Endothelial cell of umbilical vein (primary cell): ENCODE results near the gene MYO1H. TPM values are rescaled to one million over a fixed set of nuclear protein-coding genes. Genes with fewer than 3 reads are reported as not detected.

ENCODE experiments used
- BruUV-seq: library from RNA; stranded (reverse); fragments of 400-500 nt; replicated peaks from 2 replicates; lab custom pipeline; 2021; lab: Mats Ljungman, UMichigan
- CTCF ChIA-PET: fragments of 300-600, 350-600 bp; sonication (Branson Sonifier 250); formaldehyde crosslinking; loops from one replicate; lab custom pipeline; 2021; ENCODE audit warnings: antibody characterized with exemption, inconsistent platforms; lab: Charles Lee
- POLR2A ChIA-PET: fragments of 300-600, 350-600 bp; sonication (Branson Sonifier 250); formaldehyde crosslinking; loops from one replicate; lab custom pipeline; 2021; ENCODE audit warnings: antibody characterized with exemption, inconsistent platforms; lab: Charles Lee
- DNase-seq: peaks from one replicate; pipeline ENCODE4 v3.0.0-alpha.2; 2011; ENCODE audit warnings: low read depth, low spot score
- FAIRE-seq: peaks from 2 replicates; lab custom pipeline; 2011; peaks lifted over from hg19 to GRCh38; lab: Jason Lieb, UNC
- H2AFZ ChIP-seq: 2 replicates; pipeline ENCODE4 v1.6.0; 2012; ENCODE audit warnings: low read depth, low read length, control low read depth, inconsistent platforms
- H3K27ac ChIP-seq: 2 replicates; pipeline ENCODE4 v1.5.1; 2011; ENCODE audit warnings: low read depth, mild to moderate bottlenecking, control low read depth, low read length, moderate library complexity; ENCODE audit not compliant: insufficient read depth
- H3K27me3 ChIP-seq, 2 experiments: 2 replicates each; pipeline versions ENCODE4 v1.6.0 to v1.6.1; 2011; ENCODE audit warnings: low read length in 2 of 2, mixed read lengths in 1 of 2; ENCODE audit not compliant: control insufficient read depth in 2 of 2, insufficient read depth in 2 of 2
- H3K36me3 ChIP-seq, 2 experiments: 2 replicates in 1 of 2; 3 replicates in 1 of 2; pipeline ENCODE4 v1.5.1; 2011; ENCODE audit warnings: low read length in 2 of 2, mild to moderate bottlenecking in 1 of 2, moderate library complexity in 1 of 2; ENCODE audit not compliant: control insufficient read depth in 2 of 2, insufficient read depth in 2 of 2; ENCODE audit errors: extremely low read depth in 1 of 2
- H3K4me1 ChIP-seq: 3 replicates; pipeline ENCODE4 v1.5.1; 2011; ENCODE audit warnings: mild to moderate bottlenecking, low read length; ENCODE audit not compliant: control insufficient read depth, insufficient read depth; ENCODE audit errors: extremely low read depth
- H3K4me2 ChIP-seq: 2 replicates; pipeline ENCODE4 v1.6.1; 2011; ENCODE audit warnings: low read length, control low read depth, mixed read lengths; ENCODE audit not compliant: insufficient read depth
- H3K4me3 ChIP-seq, 3 experiments: fragments of 200-600 bp in 1 of 3; sonication (generic), shearing (Covaris generic) in 1 of 3; replicated peaks in 1 of 3; 2 replicates each; pipeline ENCODE4 v1.5.1; 2011 to 2016; ENCODE audit warnings: control low read depth in 3 of 3, low read length in 3 of 3, mild to moderate bottlenecking in 2 of 3, inconsistent platforms in 1 of 3, low read depth in 1 of 3, moderate library complexity in 1 of 3; ENCODE audit not compliant: insufficient read depth in 1 of 3
- H3K79me2 ChIP-seq: 2 replicates; pipeline ENCODE4 v1.6.0; 2012; ENCODE audit warnings: low read length, inconsistent platforms; ENCODE audit not compliant: control insufficient read depth, insufficient read depth
- H3K9ac ChIP-seq: replicated peaks from 2 replicates; pipeline ENCODE3; 2011; ENCODE audit warnings: low read length, control low read depth; ENCODE audit not compliant: insufficient read depth; ENCODE audit errors: extremely low read depth
- H3K9me1 ChIP-seq: replicated peaks from 3 replicates; pipeline ENCODE4 v1.6.0; 2011; ENCODE audit warnings: mild to moderate bottlenecking, low read length; ENCODE audit not compliant: control insufficient read depth, insufficient read depth; ENCODE audit errors: extremely low read depth
- H3K9me3 ChIP-seq: replicated peaks from 2 replicates; pipeline ENCODE4 v1.5.1; 2012; ENCODE audit warnings: low read length, inconsistent platforms; ENCODE audit not compliant: control insufficient read depth, insufficient read depth
- H4K20me1 ChIP-seq: replicated peaks from 2 replicates; pipeline ENCODE3; 2011; ENCODE audit warnings: mild to moderate bottlenecking, low read length; ENCODE audit not compliant: control insufficient read depth, insufficient read depth; ENCODE audit errors: extremely low read depth
- EZH2 ChIP-seq: IDR thresholded peaks from 2 replicates; pipeline ENCODE4 v1.6.1; 2012; ENCODE audit warnings: borderline replicate concordance, low read depth, mild to moderate bottlenecking, moderate library complexity, low read length, inconsistent platforms; ENCODE audit not compliant: severe bottlenecking
- FOS ChIP-seq: IDR thresholded peaks from 2 replicates; pipeline ENCODE4 v1.6.1; 2011; ENCODE audit warnings: mild to moderate bottlenecking, low read length, moderate library complexity, borderline replicate concordance; ENCODE audit not compliant: insufficient read depth
- GATA2 ChIP-seq: IDR thresholded peaks from 2 replicates; pipeline ENCODE4 v1.7.0; 2011; ENCODE audit warnings: low read depth, mild to moderate bottlenecking, moderate library complexity, mixed read lengths, low read length; ENCODE audit not compliant: insufficient read length, insufficient read depth
- JUN ChIP-seq: IDR thresholded peaks from 2 replicates; pipeline ENCODE4 v1.6.1; 2011; ENCODE audit warnings: borderline replicate concordance, low read depth; ENCODE audit not compliant: insufficient read length, insufficient read depth
- MYC ChIP-seq: IDR thresholded peaks from one replicate; pipeline ENCODE4 v1.6.1; 2011; ENCODE audit warnings: mild to moderate bottlenecking, low read depth, low read length
- POLR2A ChIP-seq: IDR thresholded peaks from 2 replicates; pipeline ENCODE4 v1.6.1; 2012; ENCODE audit warnings: low read depth, mild to moderate bottlenecking, control low read depth, low read length
- POLR2AphosphoS5 ChIP-seq: IDR thresholded peaks from 2 replicates; pipeline ENCODE4 v1.6.1; 2012; ENCODE audit warnings: low read depth, mild to moderate bottlenecking, control low read depth, low read length, moderate library complexity; ENCODE audit not compliant: insufficient read depth
- dilution Hi-C: fragments of 300-500 bp; cut with MboI; formaldehyde crosslinking; loops from one replicate; pipeline ENCODE4 v1.15.0; 2019; ENCODE audit warnings: low sequenced_read_pairs; ENCODE audit not compliant: extremely low pct_ligation_motif_present
- intact Hi-C: fragments of 100-400 bp; cut with micrococcal nuclease; formaldehyde crosslinking; loops from one replicate; pipeline ENCODE4 v1.10.0; 2022
- polyA plus RNA-seq, 4 experiments: library from polyadenylated mRNA; depleted of rRNA in 3 of 4; stranded (reverse) in 3 of 4; unstranded in 1 of 4; fragments of >200 nt; gene quantifications; 2 replicates each; pipeline versions ENCODE4 v1.2.1 to v1.2.3, GENCODE V29; 2011 to 2012; ENCODE audit warnings: missing spikeins in 1 of 4
- total RNA-seq: library from RNA; stranded (reverse); gene quantifications from 2 replicates; pipeline ENCODE4 v1.2.3, GENCODE V29; 2021
- TF ChIP-seq, protein P1 (sequence below), 2 donors: IDR thresholded peaks; 1 replicate in 1 of 2; 2 replicates in 1 of 2; pipeline ENCODE4 v1.5.1; 2011; ENCODE audit warnings: low read length in 2 of 2, mild to moderate bottlenecking in 2 of 2, moderate library complexity in 2 of 2, control low read depth in 1 of 2, inconsistent platforms in 1 of 2, low read depth in 1 of 2; ENCODE audit not compliant: insufficient read depth in 1 of 2; ENCODE audit errors: extremely low read depth in 1 of 2

Gene MYO1H
- total and polyA plus RNA-seq, 2 donors (not counting 3 experiments of a cell fraction or from before 2014, with no cell fraction given) = not detected

- no peaks in the 10 kb centered on the region for H3K4me1 ChIP-seq
- H3K4me2 ChIP-seq = no peak overlapping the region
- TF ChIP-seq JUN (no peak), EZH2 (no peak), POLR2AphosphoS5 (no peak), FOS (no peak), MYC (no peak)
- no peak overlapping the region for H3K27ac ChIP-seq
- H3K9ac ChIP-seq = no peak overlapping the region
- ChIA-PET POLR2A (no interaction called here), CTCF (interaction anchor here (3.4 to 3.5 kb wide), 2 partner anchors 11 to 271 kb away, joined by 24 to 91 read pairs; no protein-coding TSS in a partner anchor)
- no peaks in the 10 kb centered on the region for H3K79me2 ChIP-seq
- H4K20me1 ChIP-seq = no peaks in the 10 kb centered on the region
- no peaks in the 10 kb centered on the region for H3K36me3 ChIP-seq
- no peak overlapping the region for H3K4me3 ChIP-seq
- H3K9me3 ChIP-seq = no peaks in the 10 kb centered on the region
- FAIRE-seq (no peak), DNase-seq (no peak)
- no TSS peak for BruUV-seq
- intact Hi-C loops = no loop called here
- no peak overlapping the region for H2AFZ ChIP-seq
- peaks cover 2 to 8% of the 10 kb centered on the region in 2 experiments for H3K27me3 ChIP-seq
- no peaks in the 10 kb centered on the region for H3K9me1 ChIP-seq
- dilution Hi-C loops = no loop called here
Measured at GRCh38 chr12:109383240-109383639, 35.5 kb downstream of the MYO1H start.

DNA sequence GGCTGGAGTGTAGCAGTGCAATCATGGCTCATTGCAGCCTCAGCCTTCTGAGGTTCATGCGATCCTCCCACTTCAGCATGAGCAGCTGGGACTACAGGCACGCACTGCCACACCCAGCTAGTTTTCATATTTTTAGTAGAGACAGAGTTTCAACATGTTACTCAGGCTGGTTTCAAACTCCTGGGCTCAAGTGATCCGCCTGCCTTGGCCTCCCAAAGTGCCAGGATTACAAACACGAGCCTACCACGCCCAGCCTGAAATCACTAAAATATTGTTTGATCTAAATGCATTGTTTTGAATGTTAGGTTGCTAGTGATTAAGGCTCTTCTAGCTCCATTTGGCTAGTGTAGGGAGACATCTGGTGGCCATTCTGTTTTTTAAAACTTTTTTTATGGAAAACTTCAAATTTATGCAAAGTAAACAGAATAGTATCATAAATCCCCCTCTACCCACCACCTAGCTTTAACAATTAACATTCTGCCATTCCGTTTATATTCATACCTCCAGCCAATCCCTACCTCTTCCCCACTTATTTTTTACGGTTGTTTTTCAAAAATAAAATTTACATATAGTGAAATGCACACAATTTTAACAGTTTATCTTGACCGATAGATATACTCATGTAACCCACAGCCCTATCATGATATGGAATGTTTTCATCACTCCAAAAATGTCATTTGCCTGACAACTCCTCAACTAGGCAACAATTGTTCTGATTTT is 37.8 kb downstream of the MYO1H start:
- POLR2A ChIA-PET = no interaction called here
- no peak overlapping the region for H2AFZ ChIP-seq

More for the DNA sequence above, 37.8 kb downstream of the MYO1H start:
- CTCF ChIA-PET = interaction anchor here (0.6 to 3.5 kb wide), 34 partner anchors 8 to 1467 kb away, joined by 3 to 190 read pairs (median 4); no protein-coding TSS in a partner anchor
- H3K4me3 ChIP-seq = no peak overlapping the region
- H3K9me1 ChIP-seq = no peaks in the 10 kb centered on the region
- TF ChIP-seq, protein P1, sequence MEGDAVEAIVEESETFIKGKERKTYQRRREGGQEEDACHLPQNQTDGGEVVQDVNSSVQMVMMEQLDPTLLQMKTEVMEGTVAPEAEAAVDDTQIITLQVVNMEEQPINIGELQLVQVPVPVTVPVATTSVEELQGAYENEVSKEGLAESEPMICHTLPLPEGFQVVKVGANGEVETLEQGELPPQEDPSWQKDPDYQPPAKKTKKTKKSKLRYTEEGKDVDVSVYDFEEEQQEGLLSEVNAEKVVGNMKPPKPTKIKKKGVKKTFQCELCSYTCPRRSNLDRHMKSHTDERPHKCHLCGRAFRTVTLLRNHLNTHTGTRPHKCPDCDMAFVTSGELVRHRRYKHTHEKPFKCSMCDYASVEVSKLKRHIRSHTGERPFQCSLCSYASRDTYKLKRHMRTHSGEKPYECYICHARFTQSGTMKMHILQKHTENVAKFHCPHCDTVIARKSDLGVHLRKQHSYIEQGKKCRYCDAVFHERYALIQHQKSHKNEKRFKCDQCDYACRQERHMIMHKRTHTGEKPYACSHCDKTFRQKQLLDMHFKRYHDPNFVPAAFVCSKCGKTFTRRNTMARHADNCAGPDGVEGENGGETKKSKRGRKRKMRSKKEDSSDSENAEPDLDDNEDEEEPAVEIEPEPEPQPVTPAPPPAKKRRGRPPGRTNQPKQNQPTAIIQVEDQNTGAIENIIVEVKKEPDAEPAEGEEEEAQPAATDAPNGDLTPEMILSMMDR (IDR thresholded peaks at IDR 0.05; ENCODE audit: extremely low read depth in 1 of 2, insufficient read depth in 1 of 2, low read depth in 1 of 2, low read length in 2 of 2) = peak; percentile 16 to 23
- TF ChIP-seq POLR2A (no peak), GATA2 (no peak)
- intact Hi-C loops = loop anchor here (1.0 to 2.0 kb wide), 3 partner anchors 121 to 274 kb away; no protein-coding TSS in a partner anchor
- H3K27ac ChIP-seq = no peak overlapping the region
- no peaks in the 10 kb centered on the region for H4K20me1 ChIP-seq
- peak; percentile 81 for FAIRE-seq
- no peak overlapping the region for H3K4me2 ChIP-seq
- BruUV-seq = no TSS peak
- no peaks in the 10 kb centered on the region for H3K4me1 ChIP-seq
- no peak overlapping the region for H3K9ac ChIP-seq
- no peaks in the 10 kb centered on the region for H3K9me3 ChIP-seq
- peak; percentile 58 for DNase-seq
- H3K27me3 ChIP-seq = peaks cover 2 to 8% of the 10 kb centered on the region in 2 experiments
- H3K79me2 ChIP-seq = no peaks in the 10 kb centered on the region
- dilution Hi-C loops = no loop called here
- H3K36me3 ChIP-seq = no peaks in the 10 kb centered on the region
